Measurements from ENCODE around the gene GPR68.
A peak's percentile ranks its signal among the peaks of the same experiment; 100 is the strongest.

The GPR68 gene

DNA sequence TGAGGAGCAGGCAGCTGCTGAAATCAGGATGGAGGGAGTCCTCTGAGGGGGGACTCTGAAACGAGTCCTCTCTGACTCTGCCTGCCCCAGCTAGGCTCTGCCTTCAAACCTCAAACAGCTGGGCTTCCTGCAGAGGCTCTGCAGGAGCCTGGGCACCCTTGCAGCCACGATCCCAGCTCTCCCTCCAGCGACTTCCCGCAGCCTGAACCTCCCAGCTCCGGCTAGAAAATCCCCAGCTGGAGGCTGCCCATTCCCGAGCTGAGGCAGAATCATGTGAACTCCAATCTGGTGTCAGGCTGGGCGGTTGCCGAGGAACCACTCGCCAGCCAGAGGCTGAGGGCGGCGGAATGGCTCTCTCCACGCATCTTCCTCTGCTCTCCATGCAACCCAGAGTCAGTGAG, at the start of gene GPR68:
Gene GPR68 (minus strand): TSS at position 204 of the 401 bp plus-strand sequence. CDS start 9,654 bp downstream, outside the sequence.
- no peak for DNase-seq (ENCODE audit: low read depth in 2 of 2)

DNA sequence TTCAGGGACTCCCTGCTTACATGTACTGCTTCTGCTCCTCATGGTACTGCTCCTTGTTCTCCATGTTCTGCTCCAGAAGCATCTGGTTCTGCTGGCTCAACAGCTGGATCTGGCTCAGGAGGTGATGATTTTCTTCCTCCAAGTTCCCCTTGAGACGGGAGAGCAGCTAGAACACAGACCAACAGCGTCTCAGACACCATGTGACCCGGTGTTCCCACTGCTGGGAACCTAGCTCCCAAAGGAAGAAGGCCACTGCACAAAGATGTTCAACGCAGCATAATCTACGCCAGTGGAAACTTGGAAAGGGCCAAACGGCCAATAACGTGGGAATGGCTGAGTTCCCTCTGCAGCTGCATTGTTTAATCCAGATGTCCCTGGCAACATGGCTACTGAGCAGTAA, 49.6 kb upstream of the GPR68 start:
- DNase-seq (ENCODE audit: low read depth in 2 of 2): no peak

- DNase-seq (ENCODE audit: low read depth in 2 of 2): no peak
These were observed 48.8 kb upstream of the GPR68 start for GRCh38 chr14:91293281-91293680.

DNA sequence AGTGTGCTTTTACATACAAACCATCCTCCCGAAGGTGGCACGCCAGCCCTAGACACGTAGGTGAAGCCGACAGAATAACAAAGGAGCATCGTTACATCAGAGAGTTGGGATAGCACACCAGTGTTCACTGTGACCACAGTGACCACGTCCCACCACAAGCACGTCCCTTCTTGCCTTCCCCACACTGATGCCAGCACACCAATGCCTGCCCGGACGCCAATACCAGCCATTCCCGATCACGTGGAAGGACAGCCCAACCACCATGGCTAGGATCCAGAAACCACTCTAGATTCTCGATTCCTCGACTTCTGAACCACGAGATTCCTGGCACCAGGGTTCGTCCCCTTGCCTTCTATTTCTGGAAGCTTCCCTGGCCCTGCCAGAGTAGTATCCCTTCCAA, 48.0 kb upstream of the GPR68 start:
- no peak for DNase-seq (ENCODE audit: low read depth in 2 of 2)

DNA sequence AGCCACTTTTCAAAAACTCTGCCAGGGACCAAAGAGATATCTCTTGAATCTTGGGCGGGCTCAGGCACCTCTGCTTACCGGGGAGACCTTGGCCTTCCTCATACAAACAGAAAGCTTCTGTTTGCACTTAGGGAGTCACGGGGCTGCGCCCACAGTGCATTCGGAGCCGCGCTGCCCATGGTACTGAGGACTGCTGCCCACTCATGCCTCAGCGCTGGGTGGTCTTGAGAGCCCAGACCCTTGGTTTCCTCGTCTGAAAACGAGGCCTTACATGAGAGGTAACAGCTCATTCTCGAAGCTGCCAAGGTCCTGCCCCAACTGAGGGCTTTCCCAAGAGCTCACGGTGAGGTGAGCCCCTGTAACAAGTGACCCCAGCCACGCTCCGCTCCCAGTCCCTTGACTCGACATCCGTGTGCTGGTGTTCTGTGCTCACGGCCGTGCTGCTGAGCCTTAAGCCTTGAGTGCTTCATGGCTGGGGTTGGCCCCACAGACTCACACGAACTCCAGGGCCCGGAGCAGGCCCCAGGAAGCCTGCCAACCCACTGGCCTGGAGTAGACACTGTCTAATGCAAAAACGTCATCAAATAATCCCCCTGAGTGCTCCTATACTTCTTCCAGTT, 47.4 kb upstream of the GPR68 start:
- no peak for DNase-seq (ENCODE audit: low read depth in 2 of 2)

- no peak for DNase-seq (ENCODE audit: low read depth in 2 of 2)
These were observed 46.5 kb upstream of the GPR68 start for GRCh38 chr14:91290986-91291385.

GRCh38 chr14:91289464-91289863, 45.0 kb upstream of the GPR68 start:
- no peak for DNase-seq (ENCODE audit: low read depth in 2 of 2)

DNA sequence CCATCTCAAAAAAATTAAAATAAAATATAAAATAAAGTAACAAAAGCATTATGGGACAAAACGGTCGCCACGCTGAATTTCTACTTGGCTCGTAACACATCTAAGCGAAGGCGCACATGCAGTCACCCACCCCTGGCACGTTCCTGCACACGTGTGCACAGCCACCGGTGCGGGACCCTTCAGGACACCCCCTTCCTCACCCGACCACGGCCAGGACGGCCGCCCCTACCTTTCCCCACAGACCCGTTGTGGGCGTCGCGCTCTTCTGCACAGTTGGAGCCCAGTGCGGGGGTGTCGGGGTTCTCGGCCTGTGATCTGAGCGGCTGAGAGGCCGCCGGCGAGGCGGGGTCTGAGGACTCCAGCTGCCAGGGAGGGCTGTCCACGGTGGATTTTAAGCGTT, 44.4 kb upstream of the GPR68 start:
- DNase-seq (ENCODE audit: low read depth in 2 of 2): no peak

GRCh38 chr14:91286530-91286937, 42.0 kb upstream of the GPR68 start:
- DNase-seq (ENCODE audit: low read depth in 2 of 2): peak; percentile 55 to 83

- no peak for DNase-seq (ENCODE audit: low read depth in 2 of 2)
These were observed 40.5 kb upstream of the GPR68 start for GRCh38 chr14:91284791-91285548.

DNA sequence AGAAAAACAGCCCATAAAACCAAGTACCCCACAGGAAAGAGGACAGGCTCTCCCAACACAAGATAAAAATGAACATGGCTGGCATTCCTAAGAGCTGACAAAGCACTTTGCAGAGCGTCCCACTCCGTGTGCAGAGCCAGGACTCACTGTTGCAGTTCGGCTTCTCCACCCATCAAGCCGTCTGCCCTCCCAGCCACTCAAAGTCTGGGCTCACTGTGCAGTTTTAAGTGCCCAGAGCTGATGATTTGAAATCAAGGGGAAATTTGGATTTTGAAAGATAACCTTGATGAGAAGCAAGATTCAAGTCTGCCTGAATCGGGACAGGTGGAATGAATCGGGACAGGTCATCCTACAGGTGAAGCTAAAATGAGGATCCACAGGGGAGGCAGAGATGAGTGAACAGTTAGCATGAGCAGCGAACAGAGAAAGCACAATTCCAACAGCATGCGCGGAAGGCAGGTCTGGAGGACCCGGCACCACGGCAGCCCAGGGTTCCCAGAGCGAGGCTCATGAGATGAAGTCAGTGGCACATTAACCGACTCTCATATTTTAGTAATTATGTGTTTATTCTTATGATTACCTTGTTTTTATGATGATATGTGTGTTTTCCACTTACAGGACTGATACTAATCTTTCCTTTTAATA, 39.8 kb upstream of the GPR68 start:
- no peak for DNase-seq (ENCODE audit: low read depth in 2 of 2)

DNA sequence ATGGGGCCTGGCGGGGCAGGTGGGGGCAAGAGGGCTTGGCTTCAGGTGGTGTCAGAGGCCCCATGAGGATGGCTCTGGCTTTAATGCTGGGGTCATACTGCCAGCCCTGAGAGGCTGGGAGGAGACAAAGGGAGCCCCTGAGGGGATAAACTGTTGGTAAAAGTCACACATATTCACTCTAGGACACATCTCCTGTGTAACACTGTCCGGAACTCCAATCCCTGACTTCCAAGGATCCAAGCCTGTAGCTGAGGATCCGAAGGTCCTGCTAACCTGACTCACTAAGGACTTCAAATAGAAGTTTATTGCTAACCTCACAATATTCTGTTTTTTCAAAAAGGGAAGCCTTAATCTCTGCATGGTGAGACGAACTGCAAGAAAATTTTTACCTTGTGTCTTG, 39.2 kb upstream of the GPR68 start:
- no peak for DNase-seq (ENCODE audit: low read depth in 2 of 2)

GRCh38 chr14:91282954-91283645, 38.6 kb upstream of the GPR68 start:
- no peak for DNase-seq (ENCODE audit: low read depth in 2 of 2)

DNA sequence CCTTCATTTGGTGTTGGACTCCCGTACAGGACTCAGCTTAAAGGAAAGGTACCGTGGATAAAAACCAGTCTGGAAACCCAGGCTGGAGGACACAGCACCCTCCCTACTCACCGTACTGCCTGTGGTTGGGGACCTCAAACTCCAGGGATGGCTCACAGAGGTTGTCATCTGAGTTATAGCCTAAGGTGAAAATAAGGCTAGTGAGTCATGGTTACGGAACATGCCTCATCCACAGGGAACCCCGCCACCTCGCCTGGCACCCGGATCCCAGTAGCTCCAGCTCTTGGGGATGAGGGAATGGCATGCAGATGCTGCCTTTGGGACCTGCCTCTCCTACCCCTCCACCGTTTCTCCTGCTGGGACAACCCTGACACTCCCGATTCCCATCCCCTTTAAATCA, 36.8 kb upstream of the GPR68 start:
- no peak for DNase-seq (ENCODE audit: low read depth in 2 of 2)

DNA sequence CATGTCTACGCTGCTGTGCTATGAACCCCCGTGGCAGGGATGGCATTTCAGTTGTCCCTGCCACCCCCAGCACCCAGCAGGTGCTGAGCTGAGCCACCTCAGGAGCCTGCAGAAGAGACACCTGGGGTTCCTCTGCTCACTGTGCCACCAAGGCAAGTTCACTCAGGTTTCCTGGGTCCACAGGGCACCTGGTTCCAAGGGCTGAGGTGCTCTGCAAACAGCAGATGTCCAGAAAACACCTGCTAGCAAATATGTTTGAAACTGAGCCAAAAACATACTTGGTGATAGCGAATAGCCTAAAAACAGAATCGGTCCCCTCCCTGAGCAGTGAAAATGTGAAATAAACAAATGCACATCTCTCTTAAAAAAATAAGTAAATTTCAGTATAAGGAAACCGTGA, 35.6 kb upstream of the GPR68 start:
- no peak for DNase-seq (ENCODE audit: low read depth in 2 of 2)

DNA sequence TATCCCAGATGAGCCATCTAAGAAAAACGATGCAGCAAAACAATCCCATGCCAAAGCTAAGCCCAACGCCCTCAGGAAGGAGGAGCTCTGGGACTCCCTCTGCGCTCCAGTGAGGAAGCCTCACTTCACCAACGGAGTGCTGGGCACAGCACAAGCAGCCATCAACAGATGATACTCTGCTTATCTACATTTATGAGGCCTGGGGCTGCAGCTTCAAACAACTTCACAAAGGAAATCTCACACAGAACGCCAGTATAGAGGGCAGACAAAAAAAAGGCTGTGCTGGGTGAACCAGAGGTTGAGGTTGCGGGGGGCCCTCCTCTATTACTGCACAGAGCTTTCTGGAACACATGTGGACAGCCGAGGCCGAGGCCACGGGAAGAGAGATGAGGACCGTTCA, 34.9 kb upstream of the GPR68 start:
- no peak for DNase-seq (ENCODE audit: low read depth in 2 of 2)

DNA sequence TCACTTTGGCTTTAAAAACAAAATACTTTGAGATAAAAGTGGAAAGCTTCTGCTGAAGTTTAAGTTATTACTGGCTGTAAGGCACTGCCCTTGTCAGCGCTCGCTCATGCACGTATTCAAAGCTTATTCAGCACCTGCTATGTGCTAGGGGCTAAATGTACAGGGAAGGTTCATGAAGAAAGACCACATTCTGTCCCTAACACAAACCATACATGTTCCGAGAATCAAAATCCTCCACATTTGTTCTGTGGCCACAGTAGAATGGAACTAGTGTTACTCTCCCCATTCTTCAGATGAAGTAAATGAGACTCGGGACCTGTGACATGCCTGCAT, 33.8 kb upstream of the GPR68 start:
- no peak for DNase-seq (ENCODE audit: low read depth in 2 of 2)

DNA sequence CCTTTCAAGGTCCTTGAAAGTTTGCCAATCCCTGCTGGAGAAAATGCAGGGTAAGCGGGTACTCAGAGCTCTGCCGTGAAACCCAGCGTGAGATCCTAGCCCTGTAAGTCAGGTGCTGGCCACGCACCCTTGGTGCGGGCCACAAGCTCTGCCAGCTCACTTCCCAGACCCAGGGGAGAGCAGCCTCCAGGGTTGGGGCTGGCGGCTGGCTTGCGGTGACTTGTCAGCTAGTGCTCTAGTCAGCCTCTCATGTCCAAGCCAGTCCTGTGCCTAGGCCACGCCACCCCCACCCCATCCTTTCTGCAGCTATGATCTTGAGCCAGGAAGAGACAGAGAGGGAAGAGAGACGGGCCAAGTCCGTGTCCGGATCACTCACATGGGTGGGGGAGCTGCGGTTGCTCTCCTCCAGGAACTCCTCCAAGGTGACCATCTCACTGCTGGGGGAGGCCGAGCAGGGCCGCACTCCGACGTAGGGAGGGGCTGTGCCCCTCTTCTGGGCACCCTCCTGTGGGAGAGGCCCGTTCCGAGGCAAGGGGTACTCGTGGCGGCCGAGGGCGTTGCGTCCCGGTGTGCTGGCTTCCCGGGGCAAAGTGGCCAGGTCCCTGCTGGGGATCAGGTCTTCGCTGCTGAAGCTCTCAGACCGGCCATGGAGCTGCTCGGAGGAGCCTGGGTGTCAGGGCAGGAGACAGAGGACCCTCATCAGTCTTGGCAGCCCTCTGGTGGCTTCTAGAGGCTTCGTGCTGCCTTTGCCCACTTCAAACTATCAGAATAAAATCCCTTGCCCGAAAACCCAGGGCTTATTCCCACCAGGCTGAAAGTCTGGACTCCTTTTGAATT, 33.3 kb upstream of the GPR68 start:
- DNase-seq (ENCODE audit: low read depth in 2 of 2): no peak

DNA sequence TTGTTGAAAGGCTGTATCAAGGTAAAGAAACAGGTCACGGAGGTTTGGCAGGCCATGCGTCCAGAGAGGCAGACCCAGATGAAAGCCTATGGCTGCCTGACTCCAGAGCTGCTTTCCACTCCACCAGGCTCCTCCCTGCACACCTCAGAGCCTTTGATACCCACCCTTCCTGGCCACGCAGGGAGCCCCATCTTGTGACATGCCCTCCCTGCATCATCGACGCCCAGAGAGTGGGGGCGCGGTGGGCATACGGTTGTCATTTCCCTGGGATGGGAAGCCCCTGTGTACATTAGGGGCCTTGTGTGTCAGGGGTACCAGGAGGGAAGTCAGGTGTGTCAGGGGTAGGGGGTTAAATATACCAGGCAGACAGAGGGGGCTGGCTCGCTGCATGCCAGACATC, 30.3 kb upstream of the GPR68 start:
- no peak for DNase-seq (ENCODE audit: low read depth in 2 of 2)

GRCh38 chr14:91273885-91274273, 29.4 kb upstream of the GPR68 start:
- no peak for DNase-seq (ENCODE audit: low read depth in 2 of 2)

GRCh38 chr14:91273273-91273884, 28.9 kb upstream of the GPR68 start:
- no peak for DNase-seq (ENCODE audit: low read depth in 2 of 2)
